ENCODE measurements around the gene FOSB. TPM values are rescaled to one million over a fixed set of nuclear protein-coding genes. Genes with fewer than 3 reads are reported as not detected.
A peak's percentile ranks its signal among the peaks of the same experiment; 100 is the strongest.

Gene FOSB
- polyA plus RNA-seq, 1 donor from 2014 or later, result 2.1 TPM

- no peaks in the 10 kb centered on the region for H3K9me3 ChIP-seq (ENCODE audit: low read length)
- no peaks in the 10 kb centered on the region for H3F3A ChIP-seq (ENCODE audit: insufficient read depth, low read length, poor library complexity, severe bottlenecking)
- no peaks in the 10 kb centered on the region for H3K36me3 ChIP-seq (ENCODE audit: insufficient read depth, low read length)
- H4K20me1 ChIP-seq (ENCODE audit: insufficient read depth), result no peaks in the 10 kb centered on the region
- H3K79me2 ChIP-seq (replicated peaks; ENCODE audit: insufficient read depth, low read length), result no peaks in the 10 kb centered on the region
- H3K9ac ChIP-seq (ENCODE audit: low read length), result peak overlapping the region; percentile 62
- H3K27ac ChIP-seq (ENCODE audit: low read length), result peak overlapping the region; percentile 76
- peak overlapping the region; percentile 23 for H2AFZ ChIP-seq (ENCODE audit: low read depth, low read length)
- H3K27me3 ChIP-seq (ENCODE audit: insufficient read depth, low read depth, low read length), result no peaks in the 10 kb centered on the region
- H3K4me2 ChIP-seq (ENCODE audit: low read length), result no peak overlapping the region
- H3K9me2 ChIP-seq (ENCODE audit: insufficient read depth, low read length), result no peaks in the 10 kb centered on the region
- H3K4me3 ChIP-seq (ENCODE audit: low read length), result peak overlapping the region; percentile 74
- TF ChIP-seq EZH2 (IDR thresholded peaks at IDR 0.05; ENCODE audit: borderline replicate concordance, insufficient read depth, low read length, poor library complexity, severe bottlenecking) (no peak), MXI1 (conservative IDR thresholded peaks at IDR 0.05; ENCODE audit: poor library complexity, severe bottlenecking) (no peak), POLR2AphosphoS5 (IDR thresholded peaks at IDR 0.05) (no peak), EP300 (conservative IDR thresholded peaks at IDR 0.05; ENCODE audit: poor library complexity, severe bottlenecking) (no peak), RAD21 (conservative IDR thresholded peaks at IDR 0.05) (no peak), SMC3 (conservative IDR thresholded peaks at IDR 0.05; ENCODE audit: poor library complexity) (no peak), TAF1 (IDR thresholded peaks at IDR 0.05; ENCODE audit: low read depth) (no peak)
- TF ChIP-seq, protein P1, sequence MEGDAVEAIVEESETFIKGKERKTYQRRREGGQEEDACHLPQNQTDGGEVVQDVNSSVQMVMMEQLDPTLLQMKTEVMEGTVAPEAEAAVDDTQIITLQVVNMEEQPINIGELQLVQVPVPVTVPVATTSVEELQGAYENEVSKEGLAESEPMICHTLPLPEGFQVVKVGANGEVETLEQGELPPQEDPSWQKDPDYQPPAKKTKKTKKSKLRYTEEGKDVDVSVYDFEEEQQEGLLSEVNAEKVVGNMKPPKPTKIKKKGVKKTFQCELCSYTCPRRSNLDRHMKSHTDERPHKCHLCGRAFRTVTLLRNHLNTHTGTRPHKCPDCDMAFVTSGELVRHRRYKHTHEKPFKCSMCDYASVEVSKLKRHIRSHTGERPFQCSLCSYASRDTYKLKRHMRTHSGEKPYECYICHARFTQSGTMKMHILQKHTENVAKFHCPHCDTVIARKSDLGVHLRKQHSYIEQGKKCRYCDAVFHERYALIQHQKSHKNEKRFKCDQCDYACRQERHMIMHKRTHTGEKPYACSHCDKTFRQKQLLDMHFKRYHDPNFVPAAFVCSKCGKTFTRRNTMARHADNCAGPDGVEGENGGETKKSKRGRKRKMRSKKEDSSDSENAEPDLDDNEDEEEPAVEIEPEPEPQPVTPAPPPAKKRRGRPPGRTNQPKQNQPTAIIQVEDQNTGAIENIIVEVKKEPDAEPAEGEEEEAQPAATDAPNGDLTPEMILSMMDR (IDR thresholded peaks at IDR 0.05; ENCODE audit: poor library complexity, severe bottlenecking), result no peak
- TF ChIP-seq, protein P2, sequence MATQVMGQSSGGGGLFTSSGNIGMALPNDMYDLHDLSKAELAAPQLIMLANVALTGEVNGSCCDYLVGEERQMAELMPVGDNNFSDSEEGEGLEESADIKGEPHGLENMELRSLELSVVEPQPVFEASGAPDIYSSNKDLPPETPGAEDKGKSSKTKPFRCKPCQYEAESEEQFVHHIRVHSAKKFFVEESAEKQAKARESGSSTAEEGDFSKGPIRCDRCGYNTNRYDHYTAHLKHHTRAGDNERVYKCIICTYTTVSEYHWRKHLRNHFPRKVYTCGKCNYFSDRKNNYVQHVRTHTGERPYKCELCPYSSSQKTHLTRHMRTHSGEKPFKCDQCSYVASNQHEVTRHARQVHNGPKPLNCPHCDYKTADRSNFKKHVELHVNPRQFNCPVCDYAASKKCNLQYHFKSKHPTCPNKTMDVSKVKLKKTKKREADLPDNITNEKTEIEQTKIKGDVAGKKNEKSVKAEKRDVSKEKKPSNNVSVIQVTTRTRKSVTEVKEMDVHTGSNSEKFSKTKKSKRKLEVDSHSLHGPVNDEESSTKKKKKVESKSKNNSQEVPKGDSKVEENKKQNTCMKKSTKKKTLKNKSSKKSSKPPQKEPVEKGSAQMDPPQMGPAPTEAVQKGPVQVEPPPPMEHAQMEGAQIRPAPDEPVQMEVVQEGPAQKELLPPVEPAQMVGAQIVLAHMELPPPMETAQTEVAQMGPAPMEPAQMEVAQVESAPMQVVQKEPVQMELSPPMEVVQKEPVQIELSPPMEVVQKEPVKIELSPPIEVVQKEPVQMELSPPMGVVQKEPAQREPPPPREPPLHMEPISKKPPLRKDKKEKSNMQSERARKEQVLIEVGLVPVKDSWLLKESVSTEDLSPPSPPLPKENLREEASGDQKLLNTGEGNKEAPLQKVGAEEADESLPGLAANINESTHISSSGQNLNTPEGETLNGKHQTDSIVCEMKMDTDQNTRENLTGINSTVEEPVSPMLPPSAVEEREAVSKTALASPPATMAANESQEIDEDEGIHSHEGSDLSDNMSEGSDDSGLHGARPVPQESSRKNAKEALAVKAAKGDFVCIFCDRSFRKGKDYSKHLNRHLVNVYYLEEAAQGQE (IDR thresholded peaks at IDR 0.05; ENCODE audit: borderline replicate concordance), result no peak
Observed at GRCh38 chr19:45450012-45450333, 17.8 kb upstream of the FOSB start.

DNA sequence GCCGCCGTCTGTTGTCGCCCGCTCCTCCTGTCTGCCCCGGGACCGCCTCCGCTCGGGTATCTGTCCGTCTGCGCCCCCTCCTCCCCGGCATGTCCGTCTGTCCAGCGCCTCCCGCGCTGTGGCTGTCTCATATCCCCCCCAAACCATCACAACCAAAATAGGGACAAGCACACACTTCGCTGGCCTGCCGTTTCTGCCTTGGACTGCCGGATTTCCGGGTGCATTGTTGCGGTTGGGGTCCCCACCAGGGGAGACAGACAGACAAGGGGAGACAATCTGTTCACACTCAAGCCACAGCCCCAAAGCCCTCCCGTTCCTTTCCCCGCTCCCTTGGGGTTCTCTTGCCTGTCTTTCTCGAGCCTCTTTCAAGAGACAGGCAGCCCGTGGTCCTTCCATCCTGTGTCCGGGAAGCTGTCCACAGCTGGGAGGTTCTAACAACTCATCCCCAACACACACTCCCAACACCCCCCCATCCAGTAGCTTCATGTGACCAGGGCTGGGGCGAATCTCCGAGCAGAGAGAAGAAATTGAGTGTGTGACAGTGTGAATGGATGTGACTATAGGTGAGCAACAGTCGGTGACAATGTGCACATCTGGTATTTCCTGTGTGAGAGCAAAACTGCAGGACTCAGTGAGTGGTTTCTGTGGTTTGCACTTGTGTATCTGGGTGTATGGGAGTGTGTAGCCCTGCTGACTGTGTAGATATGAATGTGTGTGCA, 16.5 kb upstream of the FOSB start:
- peak overlapping the region; percentile 74 for H3K4me3 ChIP-seq (ENCODE audit: low read length)
- H3K9me3 ChIP-seq (ENCODE audit: low read length), result no peaks in the 10 kb centered on the region
- peak overlapping the region; percentile 81 for H3K9ac ChIP-seq (ENCODE audit: low read length)
- H3K36me3 ChIP-seq (ENCODE audit: insufficient read depth, low read length), result no peaks in the 10 kb centered on the region
- H2AFZ ChIP-seq (ENCODE audit: low read depth, low read length), result peak overlapping the region; percentile 69
- H3K4me2 ChIP-seq (ENCODE audit: low read length), result peak overlapping the region; percentile 62
- no peaks in the 10 kb centered on the region for H3K9me2 ChIP-seq (ENCODE audit: insufficient read depth, low read length)
- H4K20me1 ChIP-seq (ENCODE audit: insufficient read depth), result no peaks in the 10 kb centered on the region
- no peaks in the 10 kb centered on the region for H3K27me3 ChIP-seq (ENCODE audit: insufficient read depth, low read depth, low read length)
- no peaks in the 10 kb centered on the region for H3F3A ChIP-seq (ENCODE audit: insufficient read depth, low read length, poor library complexity, severe bottlenecking)
- TF ChIP-seq, protein P2 (IDR thresholded peaks at IDR 0.05; ENCODE audit: borderline replicate concordance), result no peak
- TF ChIP-seq RAD21 (conservative IDR thresholded peaks at IDR 0.05), result no peak
- TF ChIP-seq, protein P1 (IDR thresholded peaks at IDR 0.05; ENCODE audit: poor library complexity, severe bottlenecking), result no peak
- TF ChIP-seq EZH2 (IDR thresholded peaks at IDR 0.05; ENCODE audit: borderline replicate concordance, insufficient read depth, low read length, poor library complexity, severe bottlenecking), result no peak
- H3K27ac ChIP-seq (ENCODE audit: low read length), result peak overlapping the region; percentile 73
- no peaks in the 10 kb centered on the region for H3K79me2 ChIP-seq (replicated peaks; ENCODE audit: insufficient read depth, low read length)
